Measurements from ENCODE around the gene SCYGR7. TPM values are rescaled to one million over a fixed set of nuclear protein-coding genes. Genes with fewer than 3 reads are reported as not detected.

Gene SCYGR7
- total RNA-seq, 3 donors from 2014 or later (not counting 1 experiment from before 2014, with no cell fraction given): not detected

GRCh38 chr2:227716501-227716900, 11.6 kb upstream of the SCYGR7 start:
- H3K9me3 Mint-ChIP-seq: no peaks in the 10 kb centered on the region
- intact Hi-C loops (cut with micrococcal nuclease): no loop called here
- no CpG with 5 or more reads among the region's 2 CpGs for WGBS (ENCODE audit: insufficient coverage)
- H3K27ac Mint-ChIP-seq: no peak overlapping the region
- Histone ChIP-seq H3K4me1 (ENCODE audit: control insufficient read depth, insufficient read depth, low read length) (no peaks in the 10 kb centered on the region), H3K27me3 (ENCODE audit: control insufficient read depth, insufficient read depth, low read length) (no peaks in the 10 kb centered on the region), H3K4me3 (ENCODE audit: low read length) (no peak overlapping the region), H3K27ac (ENCODE audit: low read length) (no peak overlapping the region), H3K9me3 (ENCODE audit: control insufficient read depth, insufficient read depth, low read length) (no peaks in the 10 kb centered on the region), H3K36me3 (ENCODE audit: control insufficient read depth, insufficient read depth, low read length) (no peaks in the 10 kb centered on the region)
- ATAC-seq (no peak), DNase-seq (no peak)
- H3K27me3 Mint-ChIP-seq (ENCODE audit: low read depth in 2 of 2): peaks cover 0 to 14% of the 10 kb centered on the region in 2 donors
- H3K4me1 Mint-ChIP-seq: no peaks in the 10 kb centered on the region
- H3K4me3 Mint-ChIP-seq: no peak overlapping the region
- no peaks in the 10 kb centered on the region for H3K36me3 Mint-ChIP-seq
- TF ChIP-seq CTCF (IDR thresholded peaks at IDR 0.05): no peak

DNA sequence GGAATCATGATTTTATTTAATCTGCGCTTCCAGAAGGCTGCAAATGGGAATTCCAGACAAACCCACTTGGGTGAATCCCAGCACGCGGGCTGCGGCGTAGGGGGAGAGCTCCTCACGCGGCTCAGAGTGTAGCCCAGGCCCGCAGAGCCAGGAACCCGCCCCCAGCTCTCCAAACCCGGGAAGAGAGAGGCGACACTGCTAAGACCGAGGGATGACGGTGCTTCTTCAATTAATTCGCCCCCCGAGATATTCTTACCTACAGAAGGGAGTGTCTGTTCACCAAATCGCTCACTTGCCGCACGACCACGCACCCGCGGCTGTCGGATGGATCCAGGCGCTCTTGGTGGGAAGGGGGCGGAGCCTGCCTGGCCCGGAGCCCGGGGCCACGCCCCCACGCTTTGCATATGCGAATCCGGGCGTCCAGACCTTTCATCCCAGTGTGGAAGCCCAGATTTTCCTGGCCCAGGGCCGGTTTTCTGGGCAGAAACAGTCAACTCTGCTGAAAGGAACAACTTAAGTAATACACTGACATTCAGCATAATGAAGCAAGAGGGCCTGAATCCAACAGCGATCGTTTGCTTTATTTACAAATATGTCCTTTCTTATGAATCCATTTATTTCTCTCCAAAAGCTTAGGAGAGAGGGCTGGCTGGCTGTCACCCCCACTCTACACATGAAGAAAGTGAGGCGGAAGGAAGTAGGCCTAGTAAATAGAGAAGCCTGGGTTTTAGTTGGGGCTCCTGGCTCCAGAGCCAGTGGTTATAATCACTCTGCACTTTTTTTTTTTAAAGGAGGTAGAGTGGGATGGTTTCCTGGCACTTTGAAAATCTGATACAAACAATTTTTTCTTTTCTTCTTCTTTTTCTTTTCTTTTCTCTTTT, 10.2 kb upstream of the SCYGR7 start, which contains the start of gene SLC19A3:
TSS of gene SLC19A3 (minus strand) at position 342 of the 881 bp plus-strand sequence. CDS start 15,710 bp downstream, outside the sequence.
- Histone ChIP-seq H3K27me3 (ENCODE audit: control insufficient read depth, insufficient read depth, low read length) (no peaks in the 10 kb centered on the region), H3K4me3 (ENCODE audit: low read length) (no peak within 1 kb of the TSS), H3K4me1 (ENCODE audit: control insufficient read depth, insufficient read depth, low read length) (no peaks in the 10 kb centered on the region), H3K27ac (ENCODE audit: low read length) (no peak within 1 kb of the TSS), H3K36me3 (ENCODE audit: control insufficient read depth, insufficient read depth, low read length) (no peaks in the 10 kb centered on the region), H3K9me3 (ENCODE audit: control insufficient read depth, insufficient read depth, low read length) (no peaks in the 10 kb centered on the region)
- no peak within 1 kb of the TSS for H3K4me3 Mint-ChIP-seq
- H3K4me1 Mint-ChIP-seq: no peaks in the 10 kb centered on the region
- no peaks in the 10 kb centered on the region for H3K9me3 Mint-ChIP-seq
- no peak for DNase-seq
- 17% methylated on average over 34 of the region's 35 CpGs for WGBS (ENCODE audit: insufficient coverage)
- H3K36me3 Mint-ChIP-seq: no peaks in the 10 kb centered on the region
- no peak for ATAC-seq
- H3K27me3 Mint-ChIP-seq (ENCODE audit: low read depth in 2 of 2): peaks cover 0 to 14% of the 10 kb centered on the region in 2 donors
- no peak within 1 kb of the TSS for H3K27ac Mint-ChIP-seq
- intact Hi-C loops (cut with micrococcal nuclease): no loop called here
- TF ChIP-seq CTCF (IDR thresholded peaks at IDR 0.05): no peak

DNA sequence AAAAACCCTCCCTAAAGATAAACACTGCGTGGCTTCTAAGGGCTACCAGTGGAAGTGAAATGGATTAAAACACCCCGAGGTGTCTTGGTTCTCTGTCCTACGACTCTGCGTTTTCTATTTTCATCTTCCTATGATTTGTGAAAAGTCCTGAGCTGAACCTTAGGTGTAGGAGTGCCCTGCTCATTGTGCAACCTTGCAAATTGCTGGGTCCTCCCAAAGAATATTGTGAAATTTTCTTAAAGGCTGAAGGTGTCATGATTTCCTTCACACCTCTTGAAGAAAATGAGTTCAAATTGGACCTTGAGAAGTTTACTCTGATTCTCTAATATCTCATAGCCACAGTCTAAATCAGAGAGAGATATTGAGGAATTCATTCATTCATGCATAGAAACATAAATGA, 8.5 kb upstream of the SCYGR7 start:
- Mint-ChIP-seq H3K27ac (no peak overlapping the region), H3K9me3 (no peaks in the 10 kb centered on the region), H3K27me3 (ENCODE audit: low read depth in 2 of 2) (peaks cover 0 to 17% of the 10 kb centered on the region in 2 donors), H3K4me1 (no peaks in the 10 kb centered on the region), H3K4me3 (no peak overlapping the region), H3K36me3 (no peaks in the 10 kb centered on the region)
- DNase-seq (no peak), ATAC-seq (no peak)
- no peak for TF ChIP-seq CTCF (IDR thresholded peaks at IDR 0.05)
- no peak overlapping the region for H3K4me3 ChIP-seq (ENCODE audit: low read length)
- H3K27ac ChIP-seq (ENCODE audit: low read length): no peak overlapping the region
- H3K4me1 ChIP-seq (ENCODE audit: control insufficient read depth, insufficient read depth, low read length): no peaks in the 10 kb centered on the region
- 92% methylated on average over 3 of the region's 4 CpGs for WGBS (ENCODE audit: insufficient coverage)
- intact Hi-C loops (cut with micrococcal nuclease): no loop called here
- no peaks in the 10 kb centered on the region for H3K36me3 ChIP-seq (ENCODE audit: control insufficient read depth, insufficient read depth, low read length)
- no peaks in the 10 kb centered on the region for H3K9me3 ChIP-seq (ENCODE audit: control insufficient read depth, insufficient read depth, low read length)
- H3K27me3 ChIP-seq (ENCODE audit: control insufficient read depth, insufficient read depth, low read length): no peaks in the 10 kb centered on the region
